Ishikawa (cell line): Measurements from ENCODE around the gene CRYGD.

Experiments
- CEBPB ChIP-seq: IDR thresholded peaks from 2 replicates; pipeline ENCODE4 v1.6.1; 2012
- EP300 ChIP-seq: IDR thresholded peaks from 2 replicates; pipeline ENCODE4 v1.6.1; 2012; ENCODE audit warnings: borderline replicate concordance
- MAX ChIP-seq: IDR thresholded peaks from 2 replicates; pipeline ENCODE4 v1.6.1; 2012
- TCF12 ChIP-seq: IDR thresholded peaks from 2 replicates; pipeline ENCODE4 v1.6.1; 2012; ENCODE audit warnings: low read depth
- YY1 ChIP-seq: IDR thresholded peaks from 2 replicates; pipeline ENCODE4 v1.6.1; 2012; ENCODE audit warnings: low read depth

- TF ChIP-seq EP300 (no peak), MAX (no peak), TCF12 (no peak), CEBPB (no peak), YY1 (no peak)
These were observed 15.1 kb upstream of the CRYGD start for GRCh38 chr2:208139447-208139846.
